ENCODE results near the gene TSHZ2.

Gene TSHZ2

DNA sequence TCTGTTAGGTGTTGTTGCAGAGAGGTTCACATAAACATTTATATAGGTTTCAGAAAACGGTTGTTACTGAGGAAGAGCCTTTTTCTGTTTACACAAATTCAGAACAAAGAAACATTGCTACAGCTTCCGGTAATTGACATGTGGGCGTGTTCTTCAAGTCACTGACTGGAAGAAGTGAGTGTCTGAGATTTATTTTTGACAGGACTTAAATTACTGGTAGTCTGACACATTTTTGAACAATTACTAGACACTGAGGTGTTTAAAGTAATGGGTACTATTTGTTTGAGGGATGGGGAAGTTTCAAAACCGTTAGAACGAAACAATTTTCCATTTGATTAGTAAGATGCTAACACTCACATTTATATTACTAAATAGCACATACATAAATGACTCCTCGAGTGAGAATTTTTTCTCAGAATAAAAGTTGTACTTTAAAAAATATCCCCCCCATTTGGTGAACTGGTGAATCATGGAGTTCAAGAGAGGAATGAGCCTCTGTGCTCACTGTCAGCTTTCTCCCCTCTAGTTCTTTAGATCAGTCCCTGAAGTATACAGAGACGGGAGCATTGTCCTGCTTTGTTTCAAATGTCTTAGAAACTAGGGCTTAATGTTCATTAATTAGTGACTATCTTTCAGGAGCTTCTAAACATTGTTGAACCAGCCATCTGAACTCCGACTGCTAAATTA is 98.7 kb downstream of the TSHZ2 start:
- no peaks in the 10 kb centered on the region for H3K27me3 ChIP-seq
- no peak for DNase-seq
- H3K9me3 ChIP-seq = peaks cover 5% of the 10 kb centered on the region
- no peak overlapping the region for H3K4me3 ChIP-seq (ENCODE audit: low read depth, low read length)
- no peaks in the 10 kb centered on the region for H3K36me3 ChIP-seq
- peaks cover 21% of the 10 kb centered on the region for H3K4me1 ChIP-seq
- TF ChIP-seq, protein P1, sequence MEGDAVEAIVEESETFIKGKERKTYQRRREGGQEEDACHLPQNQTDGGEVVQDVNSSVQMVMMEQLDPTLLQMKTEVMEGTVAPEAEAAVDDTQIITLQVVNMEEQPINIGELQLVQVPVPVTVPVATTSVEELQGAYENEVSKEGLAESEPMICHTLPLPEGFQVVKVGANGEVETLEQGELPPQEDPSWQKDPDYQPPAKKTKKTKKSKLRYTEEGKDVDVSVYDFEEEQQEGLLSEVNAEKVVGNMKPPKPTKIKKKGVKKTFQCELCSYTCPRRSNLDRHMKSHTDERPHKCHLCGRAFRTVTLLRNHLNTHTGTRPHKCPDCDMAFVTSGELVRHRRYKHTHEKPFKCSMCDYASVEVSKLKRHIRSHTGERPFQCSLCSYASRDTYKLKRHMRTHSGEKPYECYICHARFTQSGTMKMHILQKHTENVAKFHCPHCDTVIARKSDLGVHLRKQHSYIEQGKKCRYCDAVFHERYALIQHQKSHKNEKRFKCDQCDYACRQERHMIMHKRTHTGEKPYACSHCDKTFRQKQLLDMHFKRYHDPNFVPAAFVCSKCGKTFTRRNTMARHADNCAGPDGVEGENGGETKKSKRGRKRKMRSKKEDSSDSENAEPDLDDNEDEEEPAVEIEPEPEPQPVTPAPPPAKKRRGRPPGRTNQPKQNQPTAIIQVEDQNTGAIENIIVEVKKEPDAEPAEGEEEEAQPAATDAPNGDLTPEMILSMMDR (IDR thresholded peaks at IDR 0.05; ENCODE audit: low read depth, low read length) = no peak

DNA sequence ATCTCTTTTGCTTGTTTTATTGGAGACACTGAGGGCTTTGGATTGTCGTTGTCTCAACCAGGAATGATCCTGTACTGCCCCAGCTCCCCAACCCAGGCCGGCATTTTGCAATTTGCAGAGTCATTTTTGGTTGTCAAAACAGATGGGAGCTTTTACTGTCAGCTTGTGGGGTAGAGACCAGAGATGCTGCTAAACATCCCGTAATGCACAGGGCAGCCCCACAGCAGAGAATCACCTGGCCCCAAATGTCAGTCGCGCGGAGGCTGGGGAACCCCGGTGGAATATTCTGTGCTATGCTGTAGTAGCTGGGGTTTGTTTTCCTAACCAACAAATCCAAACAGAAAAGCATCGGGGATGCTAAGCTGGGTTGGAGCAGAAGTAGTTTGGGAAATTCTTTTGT is 99.7 kb downstream of the TSHZ2 start:
- TF ChIP-seq, protein P1 (IDR thresholded peaks at IDR 0.05; ENCODE audit: low read depth, low read length) = no peak

DNA sequence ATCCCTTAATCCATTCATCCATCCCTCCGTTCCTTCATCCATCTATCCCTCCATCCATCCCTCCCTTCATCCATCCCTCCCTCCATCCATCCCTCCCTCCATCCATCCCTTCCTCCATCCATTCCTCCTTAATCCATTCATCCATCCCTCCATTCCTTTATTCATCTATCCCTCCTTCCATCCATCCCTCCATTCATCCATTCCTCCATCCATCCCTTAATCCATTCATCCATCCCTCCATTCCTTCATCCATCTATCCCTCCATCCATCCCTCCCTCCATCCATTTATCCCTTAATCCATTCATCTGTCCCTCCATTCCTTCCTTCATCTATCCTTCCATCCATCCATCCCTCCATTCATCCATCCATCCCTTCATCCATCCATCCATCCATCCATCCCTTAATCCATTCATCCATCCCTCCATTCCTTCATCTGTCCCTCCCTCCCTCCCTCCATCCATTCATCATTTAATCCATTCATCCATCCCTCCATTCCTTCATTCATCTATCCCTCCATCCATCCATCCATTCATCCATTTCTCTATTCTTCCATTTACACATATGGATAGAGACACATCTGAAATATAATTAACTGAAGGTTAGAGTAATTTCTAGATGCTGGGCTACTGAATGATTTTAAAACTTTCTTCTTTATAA is 100.9 kb downstream of the TSHZ2 start:
- Histone ChIP-seq H3K9me3 (peaks cover under 1% of the 10 kb centered on the region; the same call in 1 of the 2 replicates), H3K4me1 (peaks cover 29% of the 10 kb centered on the region), H3K27me3 (no peaks in the 10 kb centered on the region), H3K36me3 (no peaks in the 10 kb centered on the region), H3K4me3 (ENCODE audit: low read depth, low read length) (no peak overlapping the region)
- TF ChIP-seq, protein P1 (IDR thresholded peaks at IDR 0.05; ENCODE audit: low read depth, low read length) = no peak
- DNase-seq = no peak

More for the DNA sequence above, 99.7 kb downstream of the TSHZ2 start:
- no peaks in the 10 kb centered on the region for H3K36me3 ChIP-seq
- no peaks in the 10 kb centered on the region for H3K27me3 ChIP-seq
- H3K9me3 ChIP-seq = peaks cover 5% of the 10 kb centered on the region
- peaks cover 21% of the 10 kb centered on the region for H3K4me1 ChIP-seq
- no peak overlapping the region for H3K4me3 ChIP-seq (ENCODE audit: low read depth, low read length)
- no peak for DNase-seq

DNA sequence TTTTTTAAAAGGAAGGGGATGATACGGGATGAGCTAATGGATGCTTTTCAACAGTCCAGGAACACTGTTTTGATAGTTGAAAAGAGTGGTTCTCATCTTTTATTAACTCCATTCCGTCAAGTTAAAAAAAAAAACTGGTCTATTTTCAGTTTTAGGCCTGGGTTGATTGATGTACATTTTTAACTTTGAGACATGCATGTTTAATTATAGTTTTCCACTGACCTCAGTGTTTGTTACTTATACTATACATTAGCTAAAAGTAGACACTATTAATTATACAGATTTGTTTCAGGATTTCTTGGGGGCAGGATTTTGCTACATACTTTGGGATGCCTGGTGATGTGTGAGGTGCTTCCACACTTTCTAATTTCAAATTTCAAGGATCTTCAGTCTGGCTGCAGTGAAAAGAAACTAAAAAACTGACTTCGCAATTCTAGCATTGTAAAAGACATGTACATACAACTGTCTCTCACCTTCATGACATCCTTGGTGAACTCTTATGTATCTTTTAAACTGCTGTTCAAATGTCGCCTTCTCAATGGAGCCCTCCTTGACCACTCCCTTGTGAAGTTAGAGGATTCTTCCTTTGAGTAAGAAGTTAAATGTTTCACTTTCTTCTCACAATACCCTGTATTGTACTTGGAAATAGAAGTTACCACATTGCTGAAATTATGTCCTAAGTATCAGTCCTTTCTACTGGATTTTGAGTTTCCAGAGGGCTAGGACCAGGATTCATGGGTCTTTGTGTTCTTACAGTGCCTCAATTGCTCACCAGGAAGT is 101.7 kb downstream of the TSHZ2 start:
- TF ChIP-seq, protein P1 (IDR thresholded peaks at IDR 0.05; ENCODE audit: low read depth, low read length) = no peak
- no peak overlapping the region for H3K4me3 ChIP-seq (ENCODE audit: low read depth, low read length)
- H3K4me1 ChIP-seq = peaks cover 34% of the 10 kb centered on the region
- no peak for DNase-seq
- H3K36me3 ChIP-seq = no peaks in the 10 kb centered on the region
- no peaks in the 10 kb centered on the region for H3K27me3 ChIP-seq
- H3K9me3 ChIP-seq = no peaks in the 10 kb centered on the region

DNA sequence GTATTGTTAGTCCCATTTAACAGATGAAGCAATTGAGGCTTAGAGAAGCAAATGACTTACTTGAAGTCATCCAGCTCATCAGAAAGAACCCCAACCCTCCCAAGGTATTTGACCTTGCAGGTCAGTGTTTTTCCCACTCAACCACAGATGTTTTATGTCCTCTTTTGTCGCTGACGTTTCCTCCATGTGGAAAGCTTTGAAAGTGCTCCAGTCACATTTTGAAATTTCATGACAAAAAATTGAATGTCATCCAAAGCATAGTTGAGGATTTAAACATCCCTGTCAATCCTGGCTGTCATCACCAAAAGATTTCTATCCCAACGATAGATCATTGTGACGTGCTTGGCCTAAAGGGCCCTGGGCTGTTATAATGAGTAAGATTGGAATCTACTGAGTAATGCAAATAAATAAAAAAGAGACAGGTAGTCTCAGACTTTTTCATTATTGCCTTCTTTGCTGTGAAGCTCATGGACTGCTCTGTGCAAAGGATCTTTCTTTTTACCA is 102.7 kb downstream of the TSHZ2 start:
- TF ChIP-seq, protein P1 (IDR thresholded peaks at IDR 0.05; ENCODE audit: low read depth, low read length) = no peak
- H3K4me3 ChIP-seq (ENCODE audit: low read depth, low read length) = no peak overlapping the region
- no peaks in the 10 kb centered on the region for H3K9me3 ChIP-seq
- DNase-seq = no peak
- no peaks in the 10 kb centered on the region for H3K27me3 ChIP-seq
- H3K36me3 ChIP-seq = no peaks in the 10 kb centered on the region
- H3K4me1 ChIP-seq = peaks cover 40% of the 10 kb centered on the region
